Motor neuron (in vitro differentiated cells): ENCODE measurements around the gene RBMS3. TPM values are rescaled to one million over a fixed set of nuclear protein-coding genes. Genes with fewer than 3 reads are reported as not detected.
"Not testable (repeated sequence)": the region's sequence is repeated elsewhere in the genome, so short reads cannot be mapped to it uniquely, and the experiment has no call there.

Experiments used
- ATAC-seq, 8 experiments: fragments of 200-7000 bp; cut with Tn5 transposase; replicated peaks in 6 of 8; 2 replicates each; pipeline ENCODE4 v1.8.0; 2021; ENCODE audit warnings: mild to moderate bottlenecking in 8 of 8, moderate library complexity in 8 of 8
- H3K27ac ChIP-seq, 2 donors: fragments of 250-450 bp; sonication (Bioruptor Pico); 2 replicates each; pipeline ENCODE4 v1.9.0; 2021; ENCODE audit warnings: antibody characterized with exemption in 2 of 2, mild to moderate bottlenecking in 2 of 2, moderate library complexity in 1 of 2
- H3K4me1 ChIP-seq, 2 donors: fragments of 250-450 bp; sonication (Bioruptor Pico); replicated peaks in 1 of 2; 2 replicates each; pipeline ENCODE4 v1.6.1; 2021; ENCODE audit warnings: antibody characterized with exemption in 2 of 2, mild to moderate bottlenecking in 2 of 2, moderate library complexity in 1 of 2
- H3K4me3 ChIP-seq, 5 donors: fragments of 250-450 bp; sonication (Bioruptor Pico); 2 replicates each; pipeline ENCODE4 v1.9.0; 2021; ENCODE audit warnings: antibody characterized with exemption in 5 of 5, mild to moderate bottlenecking in 5 of 5, moderate library complexity in 4 of 5
- WGBS, 10 experiments: fragments of 450-650 bp; shearing (Covaris generic); methylation state at CpG; one replicate each; pipeline ENCODE4 v1.0.0; 2022; 5-methylcytosine and 5-hydroxymethylcytosine counted together
- in situ Hi-C, 9 experiments: fragments of 400-800 bp; cut with MboI; loops; one replicate each; pipeline ENCODE4 v1.15.0; 2021; ENCODE audit warnings: low sequenced_read_pairs in 9 of 9, low pct_unique_long_range_greater_than_20kb in 2 of 9; ENCODE audit not compliant: unreplicated experiment in 9 of 9
- total RNA-seq, 8 experiments: library from RNA; unstranded; fragments of 300-600 nt; gene quantifications; 2 replicates each; pipeline versions ENCODE4 v1.2.3 to v1.2.4, GENCODE V29; 2022

The RBMS3 gene
- total RNA-seq, 8 experiments from 2014 or later: 11.0 to 63.7 (median 16.7) TPM

DNA sequence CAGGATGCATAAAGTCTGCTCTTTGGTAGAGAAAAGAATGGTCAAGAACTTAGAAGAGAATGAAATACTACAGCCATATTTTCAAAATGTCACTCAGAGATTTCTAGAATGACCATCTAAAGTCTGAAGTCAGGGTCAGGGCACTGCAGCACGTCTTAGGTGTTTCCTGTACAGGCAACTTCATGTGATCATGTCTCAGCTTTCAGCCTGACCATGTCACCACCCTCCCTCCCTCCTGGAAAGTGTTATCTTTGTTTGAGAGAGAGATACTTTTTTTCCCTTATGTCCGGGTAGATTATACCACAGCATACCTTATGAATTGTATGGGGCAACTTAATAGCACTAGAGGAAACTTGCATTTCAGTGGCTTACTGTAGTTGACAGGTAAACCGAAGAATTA is 767.6 kb downstream of the RBMS3 start:
- Histone ChIP-seq H3K4me1 (no peaks in the 10 kb centered on the region), H3K27ac (no peak overlapping the region), H3K4me3 (no peak overlapping the region)
- in situ Hi-C loops: loop anchor here in 3 of 9 experiments (25.0 kb wide), 3 partner anchors 139 to 689 kb away; no protein-coding TSS in a partner anchor
- 40 to 100% (median 89%) methylated on average over 1 to 3 of the region's 3 CpGs; no CpG with 5 or more reads in 1 of the 10 experiments for WGBS, 10 experiments
- ATAC-seq: no peak

DNA sequence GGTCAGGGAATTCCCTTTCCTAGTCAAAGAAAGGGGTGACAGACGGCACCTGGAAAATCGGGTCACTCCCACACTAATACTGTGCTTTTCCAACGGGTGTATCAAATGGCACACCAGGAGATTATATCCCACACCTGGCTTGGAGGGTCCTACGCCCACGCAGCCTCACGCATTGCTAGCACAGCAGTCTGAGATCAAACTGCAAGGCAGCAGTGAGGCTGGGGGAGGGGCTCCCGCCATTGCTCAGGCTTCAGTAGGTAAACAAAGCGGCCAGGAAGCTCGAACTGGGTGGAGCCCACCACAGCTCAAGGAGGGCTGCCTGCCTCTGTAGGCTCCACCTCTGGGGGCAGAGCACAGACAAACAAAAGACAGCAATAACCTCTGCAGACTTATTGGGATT is 769.2 kb downstream of the RBMS3 start:
- H3K4me3 ChIP-seq, in situ Hi-C loops, H3K4me1 ChIP-seq, H3K27ac ChIP-seq, ATAC-seq: not testable (repeated sequence)
- WGBS, 10 experiments: 64 to 84% (median 77%) methylated on average over 3 to 6 of the region's 9 CpGs; no CpG with 5 or more reads in 6 of the 10 experiments

DNA sequence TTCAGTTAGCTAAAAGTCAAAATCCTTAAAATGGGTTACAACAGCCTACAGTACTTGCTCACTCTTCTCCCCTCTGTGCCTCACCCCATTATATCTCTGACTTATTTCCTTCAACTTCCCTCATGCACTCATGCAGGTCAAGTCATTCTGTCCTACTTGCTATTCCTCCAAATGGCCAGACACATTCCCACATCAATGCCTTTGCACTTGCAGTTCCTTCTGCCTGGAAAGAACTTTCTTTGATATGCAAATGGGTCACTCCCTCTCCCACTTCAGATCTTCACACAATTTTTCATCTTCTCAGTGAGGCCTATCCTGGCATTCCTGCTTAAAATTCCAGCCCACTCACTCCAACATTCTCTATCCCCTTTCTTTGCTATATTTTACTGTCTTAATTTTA is 778.4 kb downstream of the RBMS3 start:
- in situ Hi-C loops: no loop called here
- Histone ChIP-seq H3K4me1 (peaks cover 0 to 8% of the 10 kb centered on the region in 2 donors), H3K27ac (no peak overlapping the region), H3K4me3 (no peak overlapping the region)
- ATAC-seq: peak in 3 of 8 experiments; percentile 33 to 76 (median 67)
